Testis (tissue), 3 donors: ENCODE data around the gene PAPPA2. TPM values are rescaled to one million over a fixed set of nuclear protein-coding genes. Genes with fewer than 3 reads are reported as not detected.

Source experiments
- DNase-seq: peaks from one replicate; pipeline ENCODE4 v3.0.0-alpha.2; 2019
- H3K27ac ChIP-seq, 2 donors: fragments of 200-600 bp; sonication (generic); one replicate each; pipeline ENCODE4 v1.5.1; 2019
- H3K27me3 ChIP-seq: fragments of 200-600 bp; sonication (generic); one replicate; pipeline ENCODE4 v1.5.1; 2019
- H3K36me3 ChIP-seq: fragments of 200-600 bp; sonication (generic); one replicate; pipeline ENCODE4 v1.5.1; 2017; ENCODE audit warnings: low read depth; ENCODE audit errors: missing control alignments
- H3K4me1 ChIP-seq: fragments of 200-600 bp; sonication (generic); one replicate; pipeline ENCODE4 v1.5.1; 2019
- H3K4me3 ChIP-seq, 2 donors: fragments of 200-600 bp; sonication (generic); one replicate each; pipeline ENCODE4 v1.5.1; 2017 to 2019
- H3K9me3 ChIP-seq: fragments of 200-600 bp; sonication (generic); one replicate; pipeline ENCODE4 v1.5.1; 2017
- POLR2A ChIP-seq: fragments of 450-650 bp; IDR thresholded peaks from one replicate; pipeline ENCODE4 v1.6.1; 2017; ENCODE audit warnings: antibody characterized with exemption, mild to moderate bottlenecking, moderate library complexity
- WGBS, 2 donors: methylation state at CpG; one replicate each; pipeline ENCODE4 v1.1.5; 2018; 5-methylcytosine and 5-hydroxymethylcytosine counted together
- intact Hi-C: fragments of 100-400 bp; cut with DNase I; formaldehyde crosslinking; loops from one replicate; pipeline ENCODE4 v1.15.1; 2023; ENCODE audit warnings: low total_unique reads
- polyA plus RNA-seq: library from polyadenylated mRNA; stranded (reverse); fragments of 350-450 nt; fragmentation: Illumina TruSeq; extraction: RNeasy Lipid Tissue Mini Kit (QIAGEN cat#74804); gene quantifications from one replicate; pipeline ENCODE4 v1.2.3, GENCODE V29; 2014; ENCODE audit warnings: low read depth, low replicate concordance; ENCODE audit not compliant: insufficient read depth
- total RNA-seq, 2 donors: library from RNA; depleted of rRNA; stranded (reverse); fragments of >200 nt; gene quantifications; one replicate each; pipeline ENCODE4 v1.2.3, GENCODE V29; 2016
- TF ChIP-seq, protein P1 (sequence below), 3 experiments: fragments of 450-650 bp in 2 of 3; fragments of 200-600 bp in 1 of 3; sonication (generic) in 1 of 3; IDR thresholded peaks; one replicate each; pipeline ENCODE4 v1.5.1; 2016 to 2019; ENCODE audit warnings: antibody characterized with exemption in 3 of 3, mild to moderate bottlenecking in 2 of 3, moderate library complexity in 1 of 3

The PAPPA2 gene
- total and polyA plus RNA-seq, 3 donors from 2014 or later = 0.80 to 2.2 (median 2.2) TPM

DNA sequence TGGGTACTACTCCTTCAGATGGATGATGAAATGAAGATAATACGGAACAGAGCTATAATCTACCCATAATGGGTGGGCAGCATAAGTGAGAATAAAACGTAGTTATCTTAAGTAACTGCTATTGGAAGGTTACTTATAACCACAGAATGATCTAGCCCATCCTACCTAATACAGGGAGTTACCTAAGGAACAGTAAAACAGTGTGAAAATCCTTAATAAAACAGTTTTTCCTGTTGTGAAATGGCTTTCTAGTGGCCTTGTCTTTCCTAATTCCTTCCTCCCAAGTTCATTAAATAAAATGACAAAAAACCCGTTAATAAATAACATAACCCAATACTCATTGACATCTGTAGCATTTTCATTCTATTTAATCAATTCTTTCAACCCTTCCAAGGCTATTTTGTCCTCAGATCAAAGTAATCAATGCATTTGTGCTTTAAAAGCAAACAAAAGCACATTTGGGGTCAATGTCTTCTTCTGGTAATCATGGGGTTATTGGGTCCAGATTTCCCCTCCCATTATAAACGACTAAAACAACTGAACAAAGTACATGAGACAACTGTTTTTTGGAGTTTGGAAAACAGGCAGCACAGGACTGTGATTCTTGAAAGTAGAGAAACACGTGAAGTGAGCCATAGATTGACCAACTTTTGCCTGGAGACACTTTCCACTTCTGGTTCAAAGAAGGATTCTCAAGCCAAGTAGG, 42.0 kb downstream of the PAPPA2 start:
- Histone ChIP-seq H3K9me3 (no peaks in the 10 kb centered on the region), H3K36me3 (no peaks in the 10 kb centered on the region), H3K4me3 (no peak overlapping the region), H3K27me3 (no peaks in the 10 kb centered on the region), H3K4me1 (no peaks in the 10 kb centered on the region), H3K27ac (no peak overlapping the region)
- DNase-seq = no peak
- intact Hi-C loops = no loop called here
- 81 to 82% methylated on average over 5 of the region's 5 CpGs for WGBS, 2 donors
- TF ChIP-seq, protein P1, sequence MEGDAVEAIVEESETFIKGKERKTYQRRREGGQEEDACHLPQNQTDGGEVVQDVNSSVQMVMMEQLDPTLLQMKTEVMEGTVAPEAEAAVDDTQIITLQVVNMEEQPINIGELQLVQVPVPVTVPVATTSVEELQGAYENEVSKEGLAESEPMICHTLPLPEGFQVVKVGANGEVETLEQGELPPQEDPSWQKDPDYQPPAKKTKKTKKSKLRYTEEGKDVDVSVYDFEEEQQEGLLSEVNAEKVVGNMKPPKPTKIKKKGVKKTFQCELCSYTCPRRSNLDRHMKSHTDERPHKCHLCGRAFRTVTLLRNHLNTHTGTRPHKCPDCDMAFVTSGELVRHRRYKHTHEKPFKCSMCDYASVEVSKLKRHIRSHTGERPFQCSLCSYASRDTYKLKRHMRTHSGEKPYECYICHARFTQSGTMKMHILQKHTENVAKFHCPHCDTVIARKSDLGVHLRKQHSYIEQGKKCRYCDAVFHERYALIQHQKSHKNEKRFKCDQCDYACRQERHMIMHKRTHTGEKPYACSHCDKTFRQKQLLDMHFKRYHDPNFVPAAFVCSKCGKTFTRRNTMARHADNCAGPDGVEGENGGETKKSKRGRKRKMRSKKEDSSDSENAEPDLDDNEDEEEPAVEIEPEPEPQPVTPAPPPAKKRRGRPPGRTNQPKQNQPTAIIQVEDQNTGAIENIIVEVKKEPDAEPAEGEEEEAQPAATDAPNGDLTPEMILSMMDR (IDR thresholded peaks at IDR 0.05) = no peak
- no peak for TF ChIP-seq POLR2A

DNA sequence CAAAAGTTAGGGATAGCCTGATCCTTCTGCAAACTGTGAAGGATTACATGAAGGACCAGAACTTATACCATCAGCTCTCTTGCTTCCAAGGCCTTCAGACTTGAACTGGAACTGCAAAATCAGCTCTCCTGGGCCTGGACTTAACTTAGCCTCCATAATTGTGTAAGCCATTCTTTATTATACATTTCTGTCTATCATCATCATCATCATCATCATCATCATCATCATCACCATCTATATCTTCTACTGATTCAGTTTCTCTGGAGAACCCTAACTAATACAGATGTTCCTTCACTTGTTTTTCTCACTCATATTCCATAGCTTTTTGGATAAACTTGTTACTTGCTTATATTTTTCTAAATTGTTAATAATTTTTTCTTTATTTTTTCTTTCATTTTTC, 50.0 kb downstream of the PAPPA2 start:
- Histone ChIP-seq H3K27ac (no peak overlapping the region), H3K4me1 (no peaks in the 10 kb centered on the region), H3K9me3 (no peaks in the 10 kb centered on the region), H3K4me3 (no peak overlapping the region), H3K27me3 (no peaks in the 10 kb centered on the region), H3K36me3 (no peaks in the 10 kb centered on the region)
- intact Hi-C loops = no loop called here
- TF ChIP-seq, protein P1 (IDR thresholded peaks at IDR 0.05) = no peak
- no peak for TF ChIP-seq POLR2A
- no peak for DNase-seq

DNA sequence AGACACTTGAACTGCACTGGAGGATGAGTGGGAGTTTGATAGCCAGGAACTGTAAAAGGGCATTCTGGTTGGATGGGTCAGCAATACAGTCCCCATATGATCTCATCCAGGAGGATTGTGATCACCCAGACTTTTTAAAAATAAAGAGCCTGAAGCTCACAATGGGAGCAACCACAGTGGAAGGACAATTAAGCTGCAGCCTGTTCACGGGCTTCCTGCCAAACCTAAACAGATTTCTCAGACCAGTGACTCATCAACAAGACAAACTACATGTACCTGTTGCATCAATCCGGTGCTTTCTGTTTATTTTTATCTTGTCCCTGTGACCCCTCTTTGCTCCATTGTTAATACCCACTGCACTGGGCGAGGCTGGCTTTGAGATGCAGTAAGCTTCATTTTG, 52.3 kb downstream of the PAPPA2 start:
- no peak overlapping the region for H3K4me3 ChIP-seq
- H3K9me3 ChIP-seq = no peaks in the 10 kb centered on the region
- H3K27me3 ChIP-seq = no peaks in the 10 kb centered on the region
- H3K4me1 ChIP-seq = no peaks in the 10 kb centered on the region
- no peaks in the 10 kb centered on the region for H3K36me3 ChIP-seq
- intact Hi-C loops = no loop called here
- no peak for DNase-seq
- no peak overlapping the region for H3K27ac ChIP-seq
- TF ChIP-seq, protein P1 (IDR thresholded peaks at IDR 0.05) = no peak
- no peak for TF ChIP-seq POLR2A
- WGBS, 2 donors = 58 to 61% methylated on average over 3 of the region's 3 CpGs

DNA sequence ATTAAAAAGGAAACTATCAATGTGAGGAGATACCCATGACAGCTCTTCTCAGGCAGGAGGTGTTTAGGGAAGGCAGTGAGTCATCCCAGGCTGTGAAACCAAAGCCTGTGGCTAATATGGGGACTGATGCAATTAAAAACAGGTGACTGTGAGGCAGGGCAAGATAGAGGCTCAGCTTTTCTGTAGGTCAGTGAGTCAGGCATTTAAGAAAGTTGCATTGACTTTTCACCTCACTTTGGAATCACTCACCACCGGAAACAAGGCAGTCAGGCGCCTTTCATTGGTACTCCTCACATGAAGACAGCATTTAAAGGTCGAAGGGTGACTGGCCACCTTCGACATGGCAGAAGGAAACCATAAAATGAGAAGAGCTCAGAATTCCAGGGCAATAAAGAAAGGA, 54.5 kb downstream of the PAPPA2 start:
- no peak overlapping the region for H3K4me3 ChIP-seq
- 80 to 91% methylated on average over 4 of the region's 4 CpGs for WGBS, 2 donors
- no peaks in the 10 kb centered on the region for H3K4me1 ChIP-seq
- no peak for DNase-seq
- no peaks in the 10 kb centered on the region for H3K9me3 ChIP-seq
- TF ChIP-seq, protein P1 (IDR thresholded peaks at IDR 0.05) = no peak
- no peak for TF ChIP-seq POLR2A
- no peak overlapping the region for H3K27ac ChIP-seq
- intact Hi-C loops = no loop called here
- no peaks in the 10 kb centered on the region for H3K36me3 ChIP-seq
- no peaks in the 10 kb centered on the region for H3K27me3 ChIP-seq

DNA sequence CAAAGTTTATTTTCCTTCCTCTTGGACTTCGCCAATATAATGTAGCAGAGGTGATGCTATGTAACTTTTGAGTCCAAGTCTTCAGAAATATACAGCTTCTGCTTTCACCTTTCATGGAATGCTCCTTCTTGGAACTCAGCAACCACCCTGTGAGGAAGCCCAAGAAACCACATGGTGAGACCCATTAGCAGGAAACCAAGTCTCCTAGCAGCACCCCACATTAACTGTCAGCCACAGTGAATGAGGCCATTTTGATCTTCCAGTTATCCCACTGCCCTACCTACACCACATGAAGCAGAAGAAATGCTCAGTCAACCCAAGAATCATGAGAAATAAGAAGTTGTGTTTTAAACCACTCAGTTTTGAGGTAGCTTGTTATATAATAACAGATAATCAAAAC, 58.2 kb downstream of the PAPPA2 start:
- intact Hi-C loops = no loop called here
- DNase-seq = no peak
- no peaks in the 10 kb centered on the region for H3K4me1 ChIP-seq
- no peak overlapping the region for H3K4me3 ChIP-seq
- no peaks in the 10 kb centered on the region for H3K36me3 ChIP-seq
- H3K9me3 ChIP-seq = no peaks in the 10 kb centered on the region
- 93 to 95% methylated on average over 1 of the region's 1 CpG for WGBS, 2 donors
- no peaks in the 10 kb centered on the region for H3K27me3 ChIP-seq
- no peak overlapping the region for H3K27ac ChIP-seq
- TF ChIP-seq POLR2A = no peak
- TF ChIP-seq, protein P1 (IDR thresholded peaks at IDR 0.05) = no peak
